ENCODE results near the gene LIFR. TPM values are rescaled to one million over a fixed set of nuclear protein-coding genes. Genes with fewer than 3 reads are reported as not detected.

The LIFR gene
- total RNA-seq, 1 donor from 2014 or later, result 33.4 TPM

- H3K9me3 Mint-ChIP-seq (ENCODE audit: low read depth), result no peaks in the 10 kb centered on the region
- no peak for TF ChIP-seq CTCF (IDR thresholded peaks at IDR 0.05; ENCODE audit: unreplicated experiment)
- no peak for DNase-seq (ENCODE audit: low spot score, unreplicated experiment)
- no peak overlapping the region for H3K4me3 Mint-ChIP-seq (ENCODE audit: low read depth)
- H3K36me3 Mint-ChIP-seq (ENCODE audit: insufficient read depth), result peaks cover 14% of the 10 kb centered on the region
- H3K4me1 Mint-ChIP-seq (ENCODE audit: low read depth), result no peaks in the 10 kb centered on the region
- no peaks in the 10 kb centered on the region for H3K27me3 Mint-ChIP-seq
- no peak overlapping the region for H3K27ac Mint-ChIP-seq
Observed at GRCh38 chr5:38494175-38494574, 62.3 kb downstream of the LIFR start.

GRCh38 chr5:38483805-38484398, 72.5 kb downstream of the LIFR start:
- H3K27me3 Mint-ChIP-seq, result no peaks in the 10 kb centered on the region
- H3K27ac Mint-ChIP-seq, result no peak overlapping the region
- H3K9me3 Mint-ChIP-seq (ENCODE audit: low read depth), result no peaks in the 10 kb centered on the region
- peak; percentile 26 for TF ChIP-seq CTCF (IDR thresholded peaks at IDR 0.05; ENCODE audit: unreplicated experiment)
- H3K36me3 Mint-ChIP-seq (ENCODE audit: insufficient read depth), result peaks cover 17% of the 10 kb centered on the region
- H3K4me3 Mint-ChIP-seq (ENCODE audit: low read depth), result no peak overlapping the region
- peaks cover 11% of the 10 kb centered on the region for H3K4me1 Mint-ChIP-seq (ENCODE audit: low read depth)
- no peak for DNase-seq (ENCODE audit: low spot score, unreplicated experiment)

- Mint-ChIP-seq H3K9me3 (ENCODE audit: low read depth) (no peaks in the 10 kb centered on the region), H3K4me3 (ENCODE audit: low read depth) (no peak overlapping the region)
Observed at GRCh38 chr5:38479315-38479904, 77.0 kb downstream of the LIFR start.

GRCh38 chr5:38478878-38479277, 77.6 kb downstream of the LIFR start:
- Mint-ChIP-seq H3K36me3 (ENCODE audit: insufficient read depth) (peaks cover 6% of the 10 kb centered on the region), H3K9me3 (ENCODE audit: low read depth) (no peaks in the 10 kb centered on the region), H3K27me3 (no peaks in the 10 kb centered on the region), H3K4me1 (ENCODE audit: low read depth) (peaks cover 20% of the 10 kb centered on the region), H3K27ac (peak overlapping the region; percentile 37), H3K4me3 (ENCODE audit: low read depth) (no peak overlapping the region)
- DNase-seq (ENCODE audit: low spot score, unreplicated experiment), result no peak
- no peak for TF ChIP-seq CTCF (IDR thresholded peaks at IDR 0.05; ENCODE audit: unreplicated experiment)

More at GRCh38 chr5:38479315-38479904, 77.0 kb downstream of the LIFR start:
- peak overlapping the region; percentile 43 for H3K27ac Mint-ChIP-seq
- H3K36me3 Mint-ChIP-seq (ENCODE audit: insufficient read depth), result peaks cover 9% of the 10 kb centered on the region
- DNase-seq (ENCODE audit: low spot score, unreplicated experiment), result no peak
- H3K4me1 Mint-ChIP-seq (ENCODE audit: low read depth), result peaks cover 20% of the 10 kb centered on the region
- H3K27me3 Mint-ChIP-seq, result no peaks in the 10 kb centered on the region
- TF ChIP-seq CTCF (IDR thresholded peaks at IDR 0.05; ENCODE audit: unreplicated experiment), result no peak

- Mint-ChIP-seq H3K27me3 (no peaks in the 10 kb centered on the region), H3K27ac (peak overlapping the region; percentile 85), H3K9me3 (ENCODE audit: low read depth) (no peaks in the 10 kb centered on the region), H3K36me3 (ENCODE audit: insufficient read depth) (peaks cover 4% of the 10 kb centered on the region), H3K4me1 (ENCODE audit: low read depth) (peaks cover 20% of the 10 kb centered on the region), H3K4me3 (ENCODE audit: low read depth) (no peak overlapping the region)
- no peak for DNase-seq (ENCODE audit: low spot score, unreplicated experiment)
- no peak for TF ChIP-seq CTCF (IDR thresholded peaks at IDR 0.05; ENCODE audit: unreplicated experiment)
Observed at GRCh38 chr5:38478166-38478565, 78.3 kb downstream of the LIFR start.
